TTC549 (cell line): ENCODE results near the gene PNCK.
"Not testable (repeated sequence)": the region's sequence is repeated elsewhere in the genome, so short reads cannot be mapped to it uniquely, and the experiment has no call there.

Experiments used
- FAIRE-seq: peaks from 2 replicates; lab custom pipeline; 2012; peaks lifted over from hg19 to GRCh38; lab: Jason Lieb, UNC

The PNCK gene

DNA sequence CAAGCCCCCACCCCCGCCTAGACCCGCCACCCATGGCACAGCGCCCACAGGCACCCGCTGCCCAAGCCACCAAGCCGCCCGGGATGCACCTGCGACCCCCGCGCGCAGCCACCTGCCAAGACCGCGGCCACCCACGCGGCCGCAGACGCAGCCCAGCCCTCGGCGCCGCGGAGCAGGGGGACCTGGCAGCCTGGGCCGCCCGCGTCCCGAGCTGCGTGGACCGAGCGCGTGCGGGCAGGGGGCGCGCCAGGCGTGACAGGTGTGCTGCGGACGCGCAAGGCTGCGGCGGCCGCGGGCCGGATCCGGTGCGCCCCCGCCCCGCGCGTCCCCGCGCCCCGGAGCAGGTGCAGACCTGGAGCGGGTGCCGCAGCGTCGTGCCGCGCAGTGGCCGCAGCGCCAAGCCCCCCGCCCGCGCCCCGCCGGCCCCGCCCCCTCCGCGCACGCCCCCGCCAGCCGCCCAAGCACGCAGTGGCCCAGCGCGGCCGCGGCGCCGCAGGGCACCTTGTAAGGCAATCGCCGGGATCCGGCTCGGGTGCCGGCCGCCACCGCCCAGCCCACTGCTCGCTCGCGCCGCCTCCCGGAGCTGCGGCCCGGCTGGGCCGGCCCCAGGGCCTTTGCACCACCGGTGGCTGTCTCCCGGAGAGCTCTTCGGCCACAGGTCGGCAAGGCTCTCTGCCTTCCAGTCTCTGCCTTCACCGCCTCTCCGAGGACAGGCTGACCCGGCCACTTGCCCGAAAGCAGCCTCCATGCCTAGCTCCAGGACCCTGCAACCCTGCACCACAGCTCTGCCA, at the start of gene PNCK:
TSS of gene PNCK (minus strand) at position 386 of the 791 bp plus-strand sequence. CDS start 737 bp downstream, outside the sequence.
- no peak for FAIRE-seq

DNA sequence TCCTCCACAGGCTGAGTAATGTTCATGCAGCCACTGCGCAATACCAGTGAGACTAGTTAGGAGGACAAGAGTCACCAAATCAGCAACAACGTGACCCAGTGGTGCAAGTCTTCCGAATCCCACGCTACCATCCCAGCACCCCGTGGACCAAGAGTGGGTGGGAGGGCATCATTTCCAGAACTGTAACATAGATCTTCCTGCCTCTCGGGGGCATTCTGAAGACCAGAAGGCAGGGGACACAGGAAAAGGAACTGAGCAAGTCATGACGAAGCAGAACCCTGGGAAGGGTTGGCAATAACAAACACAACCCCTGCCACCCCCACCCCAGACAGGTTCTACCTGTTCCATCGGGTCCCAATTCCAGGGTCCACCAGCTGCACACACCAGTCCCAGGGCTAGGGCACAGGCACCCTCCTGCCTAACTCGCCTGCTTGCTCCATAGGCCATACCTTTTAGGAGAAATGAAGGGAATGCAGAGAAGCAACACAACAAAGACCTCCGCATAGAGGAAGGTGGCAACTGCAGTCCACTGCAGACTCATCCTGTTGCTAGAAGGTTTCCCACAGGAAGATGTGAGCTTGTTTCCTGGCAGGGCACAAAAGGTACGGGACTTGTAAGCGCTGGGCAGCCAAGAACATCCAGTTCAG, 49.2 kb upstream of the PNCK start:
- FAIRE-seq, result no peak

DNA sequence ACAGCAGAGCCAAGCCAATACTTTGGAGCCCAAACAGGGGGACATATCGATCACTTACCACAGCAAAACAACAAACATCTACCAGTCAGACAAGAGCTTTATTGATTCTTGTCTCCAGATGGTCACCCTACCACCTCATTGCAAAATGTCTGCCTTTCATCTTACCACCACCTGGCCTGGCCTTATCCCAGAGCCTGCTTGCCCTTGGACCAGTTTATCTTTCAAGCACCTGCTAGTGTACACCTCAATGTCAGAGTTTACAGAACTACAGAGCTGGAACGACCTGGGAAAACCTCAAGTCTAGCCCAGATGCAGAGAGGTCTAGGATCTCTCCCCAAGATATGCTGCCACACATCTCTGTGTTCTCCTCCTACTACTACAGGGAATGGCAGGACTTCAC, 46.1 kb upstream of the PNCK start:
- FAIRE-seq, result no peak

DNA sequence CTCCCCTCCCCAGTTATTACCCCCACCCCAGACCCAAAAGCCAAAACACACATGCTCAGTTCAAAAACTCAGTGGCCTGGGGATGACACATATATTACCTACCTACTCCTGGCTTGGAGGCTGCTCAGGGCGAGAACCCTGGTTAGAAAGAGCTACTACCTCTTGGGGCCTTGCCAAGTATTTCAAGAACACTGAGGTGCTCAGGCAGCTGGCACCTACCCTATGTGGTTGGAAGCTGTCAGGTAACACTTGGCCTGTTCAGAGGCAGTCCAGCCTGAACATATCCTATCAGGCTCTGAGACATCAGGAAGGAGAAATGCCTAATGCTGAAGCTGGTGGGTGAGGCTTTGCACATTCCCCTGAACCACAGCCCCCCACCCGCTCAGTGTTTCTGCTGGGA, 45.6 kb upstream of the PNCK start:
- FAIRE-seq, result no peak

DNA sequence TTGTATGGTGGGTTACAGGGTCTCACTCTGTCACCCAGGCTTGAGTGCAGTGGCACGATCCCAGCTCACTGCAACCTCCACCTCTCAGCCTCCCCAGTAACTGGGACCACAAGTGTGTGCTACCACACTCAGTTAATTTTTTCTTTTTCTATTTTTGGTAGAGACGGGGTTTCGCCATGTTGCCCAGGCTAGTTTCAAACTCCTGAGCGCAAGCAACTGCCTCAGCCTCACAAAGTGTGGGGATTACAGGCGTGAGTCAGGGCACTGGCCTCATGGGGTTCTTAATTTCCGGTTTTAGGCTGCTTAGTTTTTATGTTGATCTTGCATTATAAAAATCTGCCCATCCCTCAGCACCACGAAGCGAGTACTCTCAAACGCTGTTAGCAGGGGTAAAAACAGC, 43.8 kb upstream of the PNCK start:
- FAIRE-seq, result no peak

DNA sequence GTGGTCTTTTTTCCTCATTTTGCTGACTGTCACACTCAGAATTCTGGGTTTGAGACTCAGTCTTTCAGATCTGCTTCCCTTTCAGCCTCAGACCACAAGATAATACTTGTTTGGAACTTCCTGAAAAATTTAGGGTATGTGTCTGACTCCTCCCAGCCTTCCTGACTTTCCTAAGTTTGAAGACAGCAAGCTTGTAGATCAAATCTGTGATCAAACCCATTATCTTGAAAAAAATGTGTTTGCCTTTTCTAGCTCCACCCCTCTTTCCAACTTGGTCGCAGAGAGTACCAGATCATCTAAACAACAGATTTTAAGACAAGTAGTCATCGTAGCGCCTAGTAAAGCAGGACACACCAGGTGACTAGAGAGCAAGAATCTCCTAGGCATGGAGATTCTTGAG, 40.6 kb upstream of the PNCK start:
- FAIRE-seq, result no peak

DNA sequence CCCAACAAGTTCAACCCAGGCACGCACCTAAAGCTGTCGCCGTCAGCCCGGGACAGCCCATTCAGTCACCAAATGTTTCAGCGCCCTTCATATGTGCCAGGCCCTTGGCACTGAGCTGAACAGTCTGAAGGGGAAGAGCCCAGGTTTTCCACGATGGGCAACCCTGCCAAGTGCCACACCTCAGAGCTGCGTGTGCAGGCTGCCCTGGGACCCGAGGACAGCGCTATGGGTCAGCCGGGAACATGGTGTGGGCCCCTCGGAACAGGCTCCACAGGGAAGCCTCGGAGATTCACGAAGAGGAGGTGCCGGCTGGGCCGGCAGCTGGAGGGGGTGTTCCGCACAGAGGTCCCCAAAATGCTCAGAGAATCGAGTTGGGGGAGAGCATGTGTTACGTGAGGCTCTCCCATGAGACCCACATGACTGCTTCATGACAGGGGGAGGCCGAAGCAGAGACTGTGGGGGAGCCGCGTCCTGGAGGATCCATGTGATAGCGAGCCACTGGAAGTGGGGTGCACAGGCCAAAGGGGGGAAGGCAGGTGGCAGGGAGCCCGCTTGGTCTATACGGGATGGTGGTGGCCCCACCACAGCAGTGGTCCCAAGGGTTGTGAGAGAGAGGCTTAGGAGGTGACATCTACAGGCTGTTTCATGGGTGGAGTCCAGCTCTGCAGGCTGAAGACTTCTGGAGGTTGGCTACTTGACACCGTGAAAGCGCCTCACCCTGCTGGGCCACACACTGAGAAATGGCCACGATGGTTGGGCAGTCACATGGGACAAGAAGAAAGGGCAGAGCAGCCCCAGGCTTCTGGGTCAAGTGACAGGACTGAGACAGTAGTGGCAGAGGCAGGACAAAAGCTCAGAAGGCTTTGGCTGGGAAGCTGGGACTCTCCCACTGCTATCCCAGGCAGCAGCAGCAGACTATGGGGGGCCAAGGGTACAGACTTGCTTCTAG, 36.4 kb upstream of the PNCK start:
- FAIRE-seq, result no peak

DNA sequence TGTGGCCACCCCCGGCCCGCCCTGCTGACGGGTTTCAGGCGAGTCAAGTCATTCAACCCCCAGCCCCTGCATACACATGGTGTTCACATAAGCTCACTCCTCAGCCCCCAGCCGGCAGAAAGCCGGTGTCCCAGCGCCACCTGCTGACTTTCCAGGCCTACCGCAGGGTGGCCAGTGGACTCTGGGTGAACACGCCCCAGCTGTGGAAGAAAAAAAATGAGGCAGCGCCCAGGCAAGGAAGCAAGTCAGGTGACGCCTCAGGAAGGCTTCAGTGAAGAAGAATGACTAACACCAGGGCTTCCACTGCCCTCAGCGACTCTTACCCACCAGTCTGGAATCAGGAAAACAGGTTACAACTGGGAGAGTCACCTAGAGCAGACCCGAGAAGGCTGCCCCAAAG, 34.8 kb upstream of the PNCK start:
- no peak for FAIRE-seq

DNA sequence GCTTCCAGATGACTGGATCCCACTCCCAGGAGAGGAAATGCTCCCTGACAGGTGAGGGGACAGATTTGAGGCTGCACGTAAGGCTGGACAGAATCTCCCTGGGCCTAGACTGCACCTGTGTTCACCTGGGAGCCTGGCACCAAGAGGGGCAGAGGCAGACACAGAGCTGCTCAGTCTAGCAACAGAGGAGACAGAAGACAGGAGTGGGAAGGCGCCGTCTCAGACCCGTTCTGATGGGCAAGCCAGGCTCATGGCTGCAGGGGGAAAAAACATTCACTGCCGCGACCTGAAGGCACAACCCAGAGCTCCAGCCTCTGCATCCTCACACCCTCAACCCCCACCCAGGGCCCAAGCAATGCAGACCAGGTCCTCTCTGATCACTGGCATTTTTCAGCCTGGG, 33.8 kb upstream of the PNCK start:
- no peak for FAIRE-seq

DNA sequence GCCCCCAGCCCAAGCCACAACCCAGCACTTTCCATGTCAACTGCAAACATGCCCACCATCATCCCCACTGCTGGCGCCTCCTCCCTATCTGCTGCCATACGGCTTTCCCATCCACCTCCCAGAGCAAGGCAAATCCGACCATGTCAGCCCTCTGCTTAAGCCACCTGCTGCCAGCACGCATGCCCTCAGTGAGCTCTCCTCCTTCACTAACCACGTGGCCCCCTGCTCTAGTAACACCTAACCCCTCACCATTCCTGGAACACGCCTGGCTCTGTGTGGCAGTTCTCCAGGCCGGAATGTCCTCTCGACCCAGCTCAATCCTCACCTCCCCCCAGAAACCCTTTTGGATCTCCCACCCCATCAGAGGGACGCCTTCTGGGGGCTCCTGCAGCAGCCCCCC, 33.2 kb upstream of the PNCK start:
- no peak for FAIRE-seq

DNA sequence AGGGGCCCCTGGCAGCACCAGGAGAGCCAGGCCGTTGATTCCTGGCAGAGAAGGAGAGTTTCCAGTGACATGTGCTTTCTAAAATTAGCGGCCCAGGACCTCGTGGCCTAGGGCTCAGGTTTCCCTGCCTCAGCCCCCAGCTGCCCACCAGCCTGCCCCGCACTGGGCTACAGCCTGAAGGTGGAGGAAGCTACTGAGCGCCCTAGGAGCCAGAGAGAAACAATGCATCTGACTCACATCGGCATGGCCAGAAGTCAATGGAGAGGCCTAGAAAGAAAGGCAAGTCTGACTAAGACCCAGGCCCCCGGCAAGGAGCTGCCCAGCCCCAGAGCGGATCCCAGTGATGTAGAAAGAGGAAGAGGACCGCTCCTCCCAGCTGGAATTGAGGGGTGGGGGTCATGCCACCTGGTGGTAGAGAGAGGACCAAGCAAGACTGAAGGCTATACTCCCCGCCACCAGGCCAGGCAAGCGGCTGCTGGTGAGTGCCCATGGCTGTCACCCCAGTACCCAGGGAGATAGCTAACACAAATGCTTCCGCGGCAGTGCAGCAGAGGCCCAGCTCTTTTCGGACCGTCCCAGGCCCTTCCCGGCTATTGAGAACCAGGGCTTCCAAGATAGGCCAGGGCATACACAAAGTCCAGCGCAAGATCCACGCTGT, 31.9 kb upstream of the PNCK start:
- FAIRE-seq, result not testable (repeated sequence)

DNA sequence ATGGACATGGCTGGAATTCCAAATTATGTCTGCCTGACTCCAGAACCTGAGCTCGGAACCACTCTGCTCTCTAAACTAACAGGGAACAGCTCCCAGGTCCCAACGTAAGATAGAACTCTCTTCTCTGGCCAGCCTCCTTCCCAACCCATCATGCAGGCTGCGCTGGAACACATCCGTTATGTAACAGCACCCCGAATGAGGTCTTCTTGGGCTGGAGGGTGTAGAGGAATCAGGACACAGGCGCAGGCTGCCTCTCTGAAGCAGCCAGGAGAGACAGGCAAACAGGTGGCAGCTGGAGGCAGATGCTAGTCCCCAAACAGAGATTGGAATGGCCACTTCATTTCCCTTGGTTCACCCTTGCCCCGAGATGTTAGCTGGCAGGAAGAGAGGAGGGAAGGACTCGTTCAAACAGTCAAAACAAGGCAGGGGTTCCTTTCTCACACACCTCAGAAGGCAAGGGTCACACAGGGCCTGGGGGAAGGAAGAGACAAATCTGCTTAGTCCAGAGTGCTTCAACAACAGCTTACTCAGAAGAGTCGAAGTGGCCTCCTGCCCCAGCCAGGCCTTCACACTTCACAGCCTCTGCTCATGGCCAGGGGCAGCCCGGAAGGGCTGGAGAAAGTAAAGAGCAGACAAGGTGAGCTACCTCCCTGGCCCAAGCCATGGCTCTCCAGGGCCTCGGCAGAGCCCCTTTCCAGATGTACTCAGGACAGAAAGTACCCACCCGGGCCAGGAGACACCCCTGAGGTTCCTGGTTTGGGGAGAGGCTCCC, 31.2 kb upstream of the PNCK start:
- not testable (repeated sequence) for FAIRE-seq

DNA sequence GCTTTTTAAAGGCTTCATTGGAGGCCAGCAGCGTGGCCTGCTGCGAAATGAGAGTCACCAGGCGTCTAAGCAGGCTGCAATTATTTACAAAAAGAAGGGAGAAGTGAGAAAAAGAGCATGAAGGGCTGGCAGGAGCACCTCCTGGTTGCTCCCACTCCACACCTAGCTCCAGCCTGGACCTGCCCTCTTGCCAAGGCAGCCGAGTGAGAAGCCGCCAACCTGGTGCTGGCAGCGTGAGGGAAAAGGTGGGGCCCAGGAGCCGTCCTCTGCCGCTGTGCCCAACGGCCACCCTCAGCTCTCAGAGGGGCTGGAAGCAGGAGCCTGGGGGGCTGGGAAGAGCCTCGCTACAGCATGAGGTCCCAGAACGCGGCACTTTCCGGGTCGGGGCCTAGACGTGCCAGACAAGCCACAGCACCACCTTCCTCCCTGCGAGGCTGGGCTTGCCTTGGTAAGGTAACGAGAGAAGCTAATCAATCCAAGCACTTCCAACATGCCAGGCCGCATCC, 30.5 kb upstream of the PNCK start:
- no peak for FAIRE-seq

DNA sequence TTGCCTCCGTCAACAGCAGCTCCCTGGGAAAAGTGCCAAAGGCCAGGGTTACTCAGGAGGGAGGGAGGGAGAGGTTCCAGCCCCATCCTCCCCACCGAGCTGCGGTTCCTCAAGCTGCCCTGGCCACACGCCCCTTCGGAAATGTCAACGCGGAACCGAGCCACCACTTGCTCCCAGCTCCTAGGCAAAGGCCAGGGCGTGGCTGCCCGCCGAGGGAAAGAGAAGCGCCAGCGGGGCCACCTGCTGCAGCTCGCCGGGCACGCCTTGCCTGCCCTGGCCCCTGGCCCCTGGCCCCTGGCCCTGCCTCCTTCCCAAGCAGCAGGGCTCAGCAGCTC, 29.4 kb upstream of the PNCK start:
- FAIRE-seq, result no peak

DNA sequence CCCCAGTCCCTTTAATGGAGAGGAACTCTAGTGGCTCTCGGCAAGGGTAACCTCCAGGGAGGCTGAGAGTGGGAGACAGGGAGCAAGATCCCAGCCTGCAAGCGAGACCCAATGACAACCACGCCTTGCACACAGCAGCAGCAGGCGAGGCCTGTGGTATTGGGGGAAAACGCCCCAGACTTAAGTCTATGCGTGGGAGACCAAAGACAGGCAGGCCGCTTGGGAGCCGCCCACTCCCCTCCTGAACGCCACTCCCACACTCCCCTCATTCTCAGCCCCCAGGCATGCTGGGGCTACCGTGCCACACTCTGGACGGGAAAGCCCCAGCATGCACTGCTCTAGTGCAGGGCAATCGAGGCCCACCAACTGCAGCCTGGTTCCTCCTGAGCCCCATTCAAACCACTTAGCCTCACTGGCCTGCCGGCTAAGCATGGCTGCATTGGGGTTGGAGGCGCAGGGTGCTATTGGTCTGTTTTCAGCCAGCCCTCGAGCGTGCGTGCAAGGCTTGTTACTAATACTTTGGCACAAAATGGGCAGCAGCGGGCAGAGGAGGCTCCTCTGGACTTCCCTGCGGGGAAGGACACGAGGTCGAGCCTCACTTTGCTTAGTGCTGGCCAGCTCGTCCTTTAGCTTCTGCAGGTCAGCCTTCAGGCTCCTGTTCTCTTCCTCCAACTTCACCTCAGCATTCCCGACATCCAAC, 28.9 kb upstream of the PNCK start:
- no peak for FAIRE-seq

DNA sequence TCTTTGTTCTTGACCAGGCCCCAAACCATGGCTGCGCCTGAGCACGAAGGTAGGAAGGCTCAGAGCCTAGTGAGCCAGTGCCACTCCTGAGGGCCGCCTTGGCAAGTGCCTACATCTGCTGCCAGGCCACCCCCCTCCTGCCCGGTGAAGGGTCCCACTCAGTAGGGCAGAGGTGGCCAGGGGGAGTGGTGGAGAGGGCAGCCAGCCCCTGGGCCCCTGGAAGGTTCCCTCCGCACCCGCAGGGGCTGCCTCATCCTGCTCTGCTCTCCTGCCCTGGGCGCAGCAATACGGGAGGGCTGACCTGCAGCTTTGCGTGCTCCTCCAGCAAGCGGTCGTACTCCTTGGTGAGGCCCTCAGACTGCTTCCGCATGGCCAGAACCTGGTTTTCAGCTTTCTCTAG, 28.1 kb upstream of the PNCK start:
- no peak for FAIRE-seq

DNA sequence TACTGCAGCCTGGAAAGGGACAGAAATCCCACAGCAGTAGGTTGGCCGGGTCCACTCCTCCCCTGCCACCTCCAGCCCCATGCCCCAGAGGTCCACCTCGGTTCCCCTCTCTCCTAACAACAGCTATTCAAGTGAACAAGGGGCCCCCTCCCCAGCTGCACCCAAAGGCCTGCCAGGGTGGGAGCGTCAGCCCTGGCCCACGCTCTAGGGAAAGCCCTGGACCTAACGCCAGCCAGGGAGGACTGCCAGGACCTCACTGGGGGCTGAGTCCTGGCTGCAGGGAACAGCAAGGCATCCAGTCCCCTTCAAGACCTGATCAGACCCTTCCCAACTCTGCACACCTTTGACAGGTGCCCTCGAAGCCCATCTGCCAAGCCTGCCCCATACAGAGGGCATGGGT, 27.4 kb upstream of the PNCK start:
- no peak for FAIRE-seq

DNA sequence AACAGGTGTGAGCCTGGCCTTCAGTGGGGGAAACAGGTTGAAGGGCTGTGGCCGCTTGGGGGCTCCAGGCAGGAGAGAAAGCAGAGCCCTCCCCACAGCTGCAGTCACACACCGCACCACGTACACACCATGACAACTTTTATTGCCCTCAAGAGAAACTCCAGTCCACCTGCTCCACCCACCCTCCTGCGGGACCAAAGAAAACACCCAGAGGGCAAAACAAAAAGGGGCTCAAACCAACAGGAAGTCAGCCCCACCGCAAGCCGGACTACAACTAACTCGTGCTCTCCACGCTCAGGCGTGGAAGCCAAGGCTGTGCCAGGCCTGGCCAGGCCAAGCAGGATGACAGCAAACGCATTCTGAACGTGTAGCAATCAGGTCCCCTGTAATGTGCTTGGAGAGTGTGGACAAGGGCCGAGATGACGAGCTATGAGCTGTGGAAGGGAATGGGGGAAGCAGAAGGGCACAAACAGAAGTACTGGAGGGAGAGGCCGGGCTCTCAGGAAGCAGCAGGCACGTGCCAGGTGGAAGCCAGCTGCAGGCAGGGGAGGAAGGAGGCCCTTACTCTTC, 26.8 kb upstream of the PNCK start:
- no peak for FAIRE-seq

DNA sequence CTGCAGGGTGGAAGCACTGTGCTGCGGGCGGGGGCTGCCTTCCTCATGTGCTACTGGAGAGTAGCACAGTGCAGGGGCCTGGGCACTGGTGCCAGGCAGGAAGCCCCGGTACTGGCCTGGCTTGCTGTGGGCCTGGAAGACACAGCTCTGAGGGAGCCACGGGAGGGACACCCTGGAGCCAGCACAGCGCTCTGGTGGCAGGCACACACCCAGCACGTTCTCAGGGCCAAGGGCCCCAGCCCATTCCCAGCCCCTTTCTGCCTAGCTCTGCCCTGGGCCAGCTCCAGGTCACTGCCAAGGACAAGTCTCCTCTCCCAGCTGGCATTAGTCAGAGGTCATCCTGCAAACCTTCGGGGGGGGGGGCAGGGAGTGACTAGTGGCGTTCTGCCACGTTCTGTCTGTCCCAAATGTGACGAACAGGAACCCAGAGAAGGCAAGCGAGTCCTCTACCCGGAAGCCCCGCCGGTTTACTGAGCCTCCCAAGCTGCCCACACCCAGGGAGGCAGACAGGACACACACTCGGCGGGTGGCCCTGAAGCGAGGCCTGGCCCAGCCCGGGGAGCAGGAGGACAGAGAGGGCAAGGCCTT, 26.3 kb upstream of the PNCK start:
- not testable (repeated sequence) for FAIRE-seq

DNA sequence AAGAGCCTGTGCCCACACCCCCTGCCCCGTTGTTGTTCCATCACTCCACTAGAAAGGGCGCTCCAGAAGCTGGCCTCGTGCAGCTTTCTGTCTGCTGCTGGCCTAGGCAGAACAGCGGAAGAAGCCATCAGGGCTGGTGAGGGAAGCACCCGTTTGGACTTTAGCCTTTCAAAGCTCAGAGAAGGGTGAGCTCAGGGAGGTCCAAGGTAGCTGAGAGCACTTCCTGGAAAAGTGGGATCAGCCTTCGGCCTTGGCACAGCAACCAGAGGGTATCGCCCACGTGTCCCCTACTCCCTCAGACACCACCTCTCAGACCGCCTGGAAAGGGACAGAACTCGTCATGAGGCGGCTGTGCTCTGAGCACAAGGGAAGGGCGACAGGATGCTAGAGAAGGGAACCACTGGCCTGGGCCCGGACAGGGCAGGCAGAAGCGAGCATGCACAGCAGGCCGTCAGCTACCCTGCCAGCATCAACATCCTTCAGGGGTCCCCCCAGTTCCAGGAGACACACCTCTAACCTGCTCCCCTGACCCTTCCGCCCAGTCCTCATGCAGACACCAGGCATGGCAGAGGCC, 25.7 kb upstream of the PNCK start:
- not testable (repeated sequence) for FAIRE-seq
